HepG2 (cell line): ENCODE data around the gene NDUFAF5. TPM values are rescaled to one million over a fixed set of nuclear protein-coding genes. Genes with fewer than 3 reads are reported as not detected.
A peak's percentile ranks its signal among the peaks of the same experiment; 100 is the strongest.

Experiments used
- ATAD3A ChIP-seq: sonication (generic); formaldehyde crosslinking; IDR thresholded peaks from 2 replicates; pipeline ENCODE4 v1.4.0; 2020; ENCODE audit warnings: missing genetic modification reagents
- BCLAF1 ChIP-seq: fragments of 450-650 bp; IDR thresholded peaks from 2 replicates; pipeline ENCODE4 v1.6.1; 2017; ENCODE audit warnings: mild to moderate bottlenecking
- CEBPG ChIP-seq: IDR thresholded peaks from 2 replicates; pipeline ENCODE4 v1.6.1; 2016
- DR1 ChIP-seq: sonication (generic); formaldehyde crosslinking; IDR thresholded peaks from 2 replicates; pipeline ENCODE4 v1.8.0; 2021; ENCODE audit warnings: mild to moderate bottlenecking, missing genetic modification reagents, inconsistent platforms
- GTF2F1 ChIP-seq: fragments of 150-350 bp; IDR thresholded peaks from 2 replicates; pipeline ENCODE4 v1.6.1; 2014; ENCODE audit warnings: low read length
- KAT7 ChIP-seq: IDR thresholded peaks from 2 replicates; pipeline ENCODE4 v1.6.1; 2018; ENCODE audit warnings: borderline replicate concordance, missing compliant biosample characterization
- MAFG ChIP-seq: sonication (generic); formaldehyde crosslinking; IDR thresholded peaks from 2 replicates; pipeline ENCODE4 v1.5.1; 2020; ENCODE audit warnings: mild to moderate bottlenecking, missing genetic modification reagents
- SMC3 ChIP-seq: IDR thresholded peaks from 2 replicates; pipeline ENCODE4 v1.6.1; 2011; ENCODE audit warnings: low read length, improper control_type of control experiment
- SRSF4 ChIP-seq: fragments of 200-400 bp; formaldehyde crosslinking; IDR thresholded peaks from one replicate; pipeline ENCODE4 v1.6.1; 2018; ENCODE audit warnings: mild to moderate bottlenecking, low read depth, low read length, moderate library complexity; ENCODE audit not compliant: poor library complexity, severe bottlenecking
- ZBTB10 ChIP-seq: sonication (generic); formaldehyde crosslinking; IDR thresholded peaks from 2 replicates; pipeline ENCODE4 v1.4.0; 2020; ENCODE audit warnings: missing genetic modification reagents, borderline replicate concordance
- ZBTB25 ChIP-seq: IDR thresholded peaks from 2 replicates; pipeline ENCODE4 v1.6.1; 2018; ENCODE audit warnings: missing genetic modification reagents
- ZBTB37 ChIP-seq: sonication (generic); formaldehyde crosslinking; IDR thresholded peaks from 2 replicates; pipeline ENCODE4 v1.4.0; 2020; ENCODE audit warnings: mild to moderate bottlenecking, missing genetic modification reagents
- ZBTB7B ChIP-seq: sonication (generic); formaldehyde crosslinking; IDR thresholded peaks from 2 replicates; pipeline ENCODE4 v1.4.0; 2020; ENCODE audit warnings: missing genetic modification reagents
- ZFP91 ChIP-seq: sonication (generic); formaldehyde crosslinking; IDR thresholded peaks from 2 replicates; pipeline ENCODE4 v1.9.0; 2022; ENCODE audit warnings: missing genetic modification reagents, mild to moderate bottlenecking, borderline replicate concordance
- ZNF124 ChIP-seq: sonication (generic); formaldehyde crosslinking; IDR thresholded peaks from 2 replicates; pipeline ENCODE4 v1.4.0; 2020; ENCODE audit warnings: missing genetic modification reagents
- ZNF251 ChIP-seq: sonication (generic); formaldehyde crosslinking; IDR thresholded peaks from 2 replicates; pipeline ENCODE4 v1.9.0; 2021; ENCODE audit warnings: mild to moderate bottlenecking, missing genetic modification reagents
- ZNF362 ChIP-seq: sonication (generic); formaldehyde crosslinking; IDR thresholded peaks from 2 replicates; pipeline ENCODE4 v1.4.0; 2020; ENCODE audit warnings: missing genetic modification reagents, mild to moderate bottlenecking, borderline replicate concordance
- ZNF552 ChIP-seq: sonication (generic); formaldehyde crosslinking; IDR thresholded peaks from 2 replicates; pipeline ENCODE4 v1.9.0; 2022; ENCODE audit warnings: missing genetic modification reagents, mild to moderate bottlenecking, borderline replicate concordance
- ZNF7 ChIP-seq: IDR thresholded peaks from 2 replicates; pipeline ENCODE4 v1.6.1; 2016; ENCODE audit warnings: missing biosample characterization, missing genetic modification reagents
- ZNF816 ChIP-seq: sonication (generic); formaldehyde crosslinking; IDR thresholded peaks from 2 replicates; pipeline ENCODE4 v1.8.0; 2022; ENCODE audit warnings: missing genetic modification reagents, mild to moderate bottlenecking, borderline replicate concordance
- polyA plus RNA-seq, 8 experiments: library from polyadenylated mRNA; depleted of rRNA in 3 of 8; stranded (reverse) in 7 of 8; unstranded in 1 of 8; fragments of >200 nt; fragmentation: Illumina TruSeq in 4 of 8; extraction: Trizol in 4 of 8; gene quantifications; 2 replicates each; pipeline versions ENCODE4 v1.2.1 to v1.2.3, GENCODE V29; 2011 to 2016; ENCODE audit warnings: low read depth in 4 of 8, missing spikeins in 1 of 8, mixed read lengths in 1 of 8; ENCODE audit not compliant: insufficient read depth in 1 of 8
- total RNA-seq, 5 experiments: library from RNA; depleted of rRNA; stranded (reverse); fragments of >200 nt; fragmentation: Illumina TruSeq; extraction: Trizol; gene quantifications; 2 replicates each; pipeline ENCODE4 v1.2.3, GENCODE V29; 2016; ENCODE audit warnings: low read depth in 1 of 5

Gene NDUFAF5
- total and polyA plus RNA-seq, 2 of the 13 experiments (the other 11 are each of a cell fraction or from before 2014, with no cell fraction given): 23.1 to 66.7 TPM

GRCh38 chr20:13800728-13801134, 15.9 kb downstream of the NDUFAF5 start (continued):
- no peak for TF ChIP-seq ZNF552 (CRISPR knock-in tag)
- TF ChIP-seq ZNF7 (CRISPR knock-in tag): no peak
- TF ChIP-seq ATAD3A (CRISPR knock-in tag): no peak
- TF ChIP-seq ZBTB10 (CRISPR knock-in tag): no peak
- no peak for TF ChIP-seq ZNF816 (CRISPR knock-in tag)
- TF ChIP-seq DR1: no peak
- peak; percentile 35; the same call in 1 of the 2 replicates for TF ChIP-seq ZBTB7B (CRISPR knock-in tag)
- 0 out of 2 replicates have a peak, but pooled peaks have one; percentile 43 for TF ChIP-seq ZNF124 (CRISPR knock-in tag)
- no peak for TF ChIP-seq MAFG (CRISPR knock-in tag)
- no peak for TF ChIP-seq SRSF4
- TF ChIP-seq ZBTB25 (CRISPR knock-in tag): no peak
- 0 out of 2 replicates have a peak, but pooled peaks have one; percentile 33 for TF ChIP-seq KAT7
- TF ChIP-seq BCLAF1: no peak
- peak; percentile 82 for TF ChIP-seq ZBTB37 (CRISPR knock-in tag)
- no peak for TF ChIP-seq GTF2F1
- peak; percentile 45; the same call in 1 of the 2 replicates for TF ChIP-seq CEBPG (CRISPR knock-in tag)
- no peak for TF ChIP-seq ZNF362 (CRISPR knock-in tag)
- no peak for TF ChIP-seq ZNF251
- TF ChIP-seq SMC3: 0 out of 2 replicates have a peak, but pooled peaks have one; percentile 5
- TF ChIP-seq ZFP91: no peak; the same call in 1 of the 2 replicates
